Loucy (cell line): ENCODE measurements around the gene PPP4C.

ENCODE experiments used
- CTCF ChIP-seq: fragments of 200-600 bp; sonication (generic); conservative IDR thresholded peaks from 2 replicates; pipeline ENCODE4 v1.5.1; 2014; ENCODE audit warnings: mild to moderate bottlenecking, antibody characterized with exemption, low read length
- EZH2phosphoT487 ChIP-seq: fragments of 200-600 bp; IDR thresholded peaks from 2 replicates; pipeline ENCODE4 v1.6.1; 2018; ENCODE audit warnings: antibody characterized with exemption, mild to moderate bottlenecking, moderate library complexity, borderline replicate concordance

GRCh38 chr16:30086291-30087140, 10.7 kb downstream of the PPP4C start:
- no peak for TF ChIP-seq CTCF
- no peak for TF ChIP-seq EZH2phosphoT487
